ENCODE data around the gene TRDMT1. TPM values are rescaled to one million over a fixed set of nuclear protein-coding genes. Genes with fewer than 3 reads are reported as not detected.

The TRDMT1 gene
- total RNA-seq, 2 experiments from 2014 or later, result 12.3 to 12.7 TPM

- Mint-ChIP-seq H3K27me3 (peaks cover 6% of the 10 kb centered on the region), H3K27ac (no peak overlapping the region), H3K9me3 (no peaks in the 10 kb centered on the region), H3K36me3 (ENCODE audit: low read depth) (no peaks in the 10 kb centered on the region), H3K4me1 (peaks cover 13% of the 10 kb centered on the region), H3K4me3 (no peak overlapping the region)
- CTCF ChIA-PET, result no interaction called here
- DNase-seq, result no peak
- POLR2A ChIA-PET, result no interaction called here
These were observed 61.1 kb downstream of the TRDMT1 start for GRCh38 chr10:17140386-17140761.

GRCh38 chr10:17138460-17139042, 62.9 kb downstream of the TRDMT1 start:
- H3K36me3 Mint-ChIP-seq (ENCODE audit: low read depth), result no peaks in the 10 kb centered on the region
- peaks cover 6% of the 10 kb centered on the region for H3K27me3 Mint-ChIP-seq
- POLR2A ChIA-PET, result interaction anchor here (0.9 to 1.8 kb wide), 2 partner anchors 17 to 106 kb away, joined by 4 to 5 read pairs; no protein-coding TSS in a partner anchor
- H3K27ac Mint-ChIP-seq, result no peak overlapping the region
- DNase-seq, result no peak
- no peaks in the 10 kb centered on the region for H3K9me3 Mint-ChIP-seq
- CTCF ChIA-PET, result no interaction called here
- H3K4me1 Mint-ChIP-seq, result peaks cover 4% of the 10 kb centered on the region
- no peak overlapping the region for H3K4me3 Mint-ChIP-seq

GRCh38 chr10:17134737-17135260, 66.7 kb downstream of the TRDMT1 start:
- Mint-ChIP-seq H3K27me3 (peaks cover 8% of the 10 kb centered on the region), H3K27ac (no peak overlapping the region), H3K4me1 (no peaks in the 10 kb centered on the region), H3K4me3 (no peak overlapping the region), H3K9me3 (no peaks in the 10 kb centered on the region), H3K36me3 (ENCODE audit: low read depth) (no peaks in the 10 kb centered on the region)
- ChIA-PET CTCF (no interaction called here), POLR2A (no interaction called here)
- no peak for DNase-seq

- Mint-ChIP-seq H3K27ac (no peak overlapping the region), H3K27me3 (peaks cover 6% of the 10 kb centered on the region), H3K36me3 (ENCODE audit: low read depth) (no peaks in the 10 kb centered on the region), H3K9me3 (no peaks in the 10 kb centered on the region), H3K4me1 (no peaks in the 10 kb centered on the region), H3K4me3 (no peak overlapping the region)
- CTCF ChIA-PET, result no interaction called here
- POLR2A ChIA-PET, result no interaction called here
- no peak for DNase-seq
These were observed 67.2 kb downstream of the TRDMT1 start for GRCh38 chr10:17134282-17134681.

- no peaks in the 10 kb centered on the region for H3K9me3 Mint-ChIP-seq
These were observed 71.7 kb downstream of the TRDMT1 start, which contains the start of gene CUBN for GRCh38 chr10:17129741-17130140. TSS of gene CUBN (minus strand) at chr10:17129811. CDS start at chr10:17129765, 46 bp downstream.

GRCh38 chr10:17128261-17128660, 73.2 kb downstream of the TRDMT1 start:
- Mint-ChIP-seq H3K4me3 (no peak overlapping the region), H3K9me3 (no peaks in the 10 kb centered on the region), H3K36me3 (ENCODE audit: low read depth) (no peaks in the 10 kb centered on the region), H3K4me1 (peaks cover 10% of the 10 kb centered on the region), H3K27ac (no peak overlapping the region), H3K27me3 (peaks cover 2% of the 10 kb centered on the region)
- no peak for DNase-seq
- POLR2A ChIA-PET, result no interaction called here
- CTCF ChIA-PET, result no interaction called here

More at GRCh38 chr10:17129741-17130140, 71.7 kb downstream of the TRDMT1 start, which contains the start of gene CUBN:
- no peaks in the 10 kb centered on the region for H3K36me3 Mint-ChIP-seq (ENCODE audit: low read depth)
- H3K4me3 Mint-ChIP-seq, result no peak within 1 kb of the TSS
- H3K4me1 Mint-ChIP-seq, result peaks cover 10% of the 10 kb centered on the region
- CTCF ChIA-PET, result no interaction called here
- POLR2A ChIA-PET, result no interaction called here
- H3K27me3 Mint-ChIP-seq, result peaks cover 2% of the 10 kb centered on the region
- no peak within 1 kb of the TSS for H3K27ac Mint-ChIP-seq
- DNase-seq, result no peak

GRCh38 chr10:17126327-17126726, 75.1 kb downstream of the TRDMT1 start:
- POLR2A ChIA-PET, result interaction anchor here (1.3 kb wide), 1 partner anchor 103 kb away, joined by 3 read pairs; no protein-coding TSS in a partner anchor
- Mint-ChIP-seq H3K4me3 (no peak overlapping the region), H3K36me3 (ENCODE audit: low read depth) (no peaks in the 10 kb centered on the region), H3K9me3 (no peaks in the 10 kb centered on the region), H3K27ac (no peak overlapping the region), H3K27me3 (peaks cover 1% of the 10 kb centered on the region), H3K4me1 (peaks cover 10% of the 10 kb centered on the region)
- CTCF ChIA-PET, result interaction anchor here (0.6 kb wide), 1 partner anchor 1359 kb away, joined by 4 read pairs; no protein-coding TSS in a partner anchor
- DNase-seq, result no peak

- DNase-seq, result no peak
- peaks cover 4% of the 10 kb centered on the region for H3K36me3 Mint-ChIP-seq (ENCODE audit: low read depth)
- H3K27ac Mint-ChIP-seq, result no peak overlapping the region
- no peaks in the 10 kb centered on the region for H3K9me3 Mint-ChIP-seq
- ChIA-PET CTCF (no interaction called here), POLR2A (interaction anchor here (1.3 kb wide), 1 partner anchor 103 kb away, joined by 3 read pairs; no protein-coding TSS in a partner anchor)
- no peaks in the 10 kb centered on the region for H3K27me3 Mint-ChIP-seq
- peaks cover 10% of the 10 kb centered on the region for H3K4me1 Mint-ChIP-seq
- no peak overlapping the region for H3K4me3 Mint-ChIP-seq
These were observed 76.1 kb downstream of the TRDMT1 start for GRCh38 chr10:17125206-17125893.

- Mint-ChIP-seq H3K4me3 (no peak overlapping the region), H3K27me3 (no peaks in the 10 kb centered on the region), H3K4me1 (peaks cover 10% of the 10 kb centered on the region), H3K9me3 (no peaks in the 10 kb centered on the region), H3K27ac (no peak overlapping the region), H3K36me3 (ENCODE audit: low read depth) (peaks cover 4% of the 10 kb centered on the region)
- no peak for DNase-seq
- ChIA-PET CTCF (no interaction called here), POLR2A (no interaction called here)
These were observed 77.5 kb downstream of the TRDMT1 start for GRCh38 chr10:17123961-17124360.

GRCh38 chr10:17122726-17123661, 78.5 kb downstream of the TRDMT1 start:
- no peaks in the 10 kb centered on the region for H3K9me3 Mint-ChIP-seq
- ChIA-PET POLR2A (interaction anchor here (0.8 kb wide), 1 partner anchor 106 kb away, joined by 3 read pairs; no protein-coding TSS in a partner anchor), CTCF (no interaction called here)
- H3K4me3 Mint-ChIP-seq, result no peak overlapping the region
- no peak overlapping the region for H3K27ac Mint-ChIP-seq
- no peaks in the 10 kb centered on the region for H3K27me3 Mint-ChIP-seq
- H3K36me3 Mint-ChIP-seq (ENCODE audit: low read depth), result peaks cover 4% of the 10 kb centered on the region
- no peak for DNase-seq
- H3K4me1 Mint-ChIP-seq, result peaks cover 10% of the 10 kb centered on the region

GRCh38 chr10:17122052-17122451, 79.4 kb downstream of the TRDMT1 start:
- no peak overlapping the region for H3K27ac Mint-ChIP-seq
- H3K9me3 Mint-ChIP-seq, result no peaks in the 10 kb centered on the region
- peaks cover 4% of the 10 kb centered on the region for H3K36me3 Mint-ChIP-seq (ENCODE audit: low read depth)
- DNase-seq, result no peak
- no peak overlapping the region for H3K4me3 Mint-ChIP-seq
- peaks cover 7% of the 10 kb centered on the region for H3K4me1 Mint-ChIP-seq
- H3K27me3 Mint-ChIP-seq, result no peaks in the 10 kb centered on the region
- ChIA-PET CTCF (no interaction called here), POLR2A (interaction anchor here (0.8 kb wide), 1 partner anchor 106 kb away, joined by 3 read pairs; no protein-coding TSS in a partner anchor)

GRCh38 chr10:17120694-17121093, 80.8 kb downstream of the TRDMT1 start:
- CTCF ChIA-PET, result no interaction called here
- no peaks in the 10 kb centered on the region for H3K9me3 Mint-ChIP-seq

GRCh38 chr10:17119845-17120244, 81.6 kb downstream of the TRDMT1 start:
- peaks cover 4% of the 10 kb centered on the region for H3K4me1 Mint-ChIP-seq
- no peaks in the 10 kb centered on the region for H3K9me3 Mint-ChIP-seq
- DNase-seq, result no peak
- no peak overlapping the region for H3K4me3 Mint-ChIP-seq
- ChIA-PET CTCF (no interaction called here), POLR2A (no interaction called here)
- peaks cover 4% of the 10 kb centered on the region for H3K36me3 Mint-ChIP-seq (ENCODE audit: low read depth)
- H3K27me3 Mint-ChIP-seq, result no peaks in the 10 kb centered on the region
- no peak overlapping the region for H3K27ac Mint-ChIP-seq

More at GRCh38 chr10:17120694-17121093, 80.8 kb downstream of the TRDMT1 start:
- H3K4me3 Mint-ChIP-seq, result no peak overlapping the region
- no peaks in the 10 kb centered on the region for H3K27me3 Mint-ChIP-seq
- H3K4me1 Mint-ChIP-seq, result no peaks in the 10 kb centered on the region
- POLR2A ChIA-PET, result no interaction called here
- DNase-seq, result no peak
- H3K36me3 Mint-ChIP-seq (ENCODE audit: low read depth), result peaks cover 4% of the 10 kb centered on the region
- H3K27ac Mint-ChIP-seq, result no peak overlapping the region
